Myocyte (in vitro differentiated cells): Measurements from ENCODE around the gene SEPTIN12. TPM values are rescaled to one million over a fixed set of nuclear protein-coding genes. Genes with fewer than 3 reads are reported as not detected.
"Not testable (repeated sequence)": the region's sequence is repeated elsewhere in the genome, so short reads cannot be mapped to it uniquely, and the experiment has no call there.

Experiments
- DNase-seq: peaks from one replicate; pipeline ENCODE4 v3.0.0-alpha.2; 2012; ENCODE audit warnings: low read depth
- total RNA-seq: library from RNA; depleted of rRNA; stranded (reverse); fragments of >200 nt; gene quantifications from 2 replicates; pipeline ENCODE4 v1.2.3, GENCODE V29; 2014

Gene SEPTIN12
- total RNA-seq, 1 donor from 2014 or later: not detected

DNA sequence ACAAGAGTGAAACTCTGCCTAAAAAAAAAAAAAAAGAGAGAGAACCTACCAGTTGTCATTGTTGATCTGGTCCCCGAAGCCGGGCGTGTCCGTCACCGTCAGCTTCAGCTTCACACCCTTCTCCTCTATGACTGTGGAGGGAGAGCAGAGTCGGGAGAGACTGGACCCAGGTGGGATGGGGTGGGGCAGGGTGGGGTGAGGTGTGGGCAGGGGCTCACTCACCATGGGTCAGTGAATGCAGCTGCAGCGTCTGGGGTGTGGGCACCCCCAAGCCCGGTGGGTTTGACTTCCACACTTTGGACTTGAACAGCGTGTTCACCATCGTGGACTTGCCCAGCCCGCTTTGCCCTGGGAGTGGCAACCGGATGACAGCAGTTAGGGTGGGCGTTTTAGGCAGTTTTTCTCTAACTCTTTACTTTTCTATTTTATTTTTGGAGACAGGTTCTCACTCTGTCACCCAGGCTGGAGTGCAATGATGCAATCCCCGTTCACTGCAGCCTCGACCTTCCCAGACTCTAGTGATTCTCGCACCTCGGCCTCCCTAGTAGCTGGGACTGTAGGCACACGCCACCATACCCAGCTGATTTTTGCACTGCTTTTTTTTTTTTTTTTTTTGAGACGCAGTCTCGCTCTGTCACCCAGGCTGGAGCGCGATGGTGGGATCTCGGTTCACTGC lies 2.2 kb downstream of the SEPTIN12 start:
- no peak for DNase-seq

DNA sequence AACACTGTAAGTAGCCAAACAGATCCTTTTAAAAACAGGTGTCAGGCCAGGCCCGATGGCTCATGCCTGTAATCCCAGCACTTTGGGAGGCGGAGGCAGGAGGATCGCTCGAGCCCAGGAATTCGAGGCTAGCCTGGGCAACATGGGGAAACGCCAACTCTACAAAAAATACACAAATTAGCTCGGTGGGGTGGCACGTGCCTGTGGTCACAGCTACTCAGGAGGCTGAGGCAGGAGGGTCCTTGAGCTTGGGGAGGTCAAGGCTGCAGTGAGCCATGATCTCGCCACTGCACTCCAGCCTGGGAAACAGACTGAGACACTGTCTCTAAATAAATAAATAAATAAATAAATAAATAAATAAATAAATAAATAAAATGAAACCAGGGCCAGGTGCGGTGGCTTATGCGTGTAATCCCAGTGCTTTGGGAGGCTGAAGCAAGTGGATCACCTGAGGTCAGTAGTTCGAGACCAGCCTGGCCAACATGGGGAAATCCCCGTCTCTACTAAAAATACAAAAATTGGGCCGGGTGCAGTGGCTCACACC lies 3.6 kb downstream of the SEPTIN12 start:
- not testable (repeated sequence) for DNase-seq

DNA sequence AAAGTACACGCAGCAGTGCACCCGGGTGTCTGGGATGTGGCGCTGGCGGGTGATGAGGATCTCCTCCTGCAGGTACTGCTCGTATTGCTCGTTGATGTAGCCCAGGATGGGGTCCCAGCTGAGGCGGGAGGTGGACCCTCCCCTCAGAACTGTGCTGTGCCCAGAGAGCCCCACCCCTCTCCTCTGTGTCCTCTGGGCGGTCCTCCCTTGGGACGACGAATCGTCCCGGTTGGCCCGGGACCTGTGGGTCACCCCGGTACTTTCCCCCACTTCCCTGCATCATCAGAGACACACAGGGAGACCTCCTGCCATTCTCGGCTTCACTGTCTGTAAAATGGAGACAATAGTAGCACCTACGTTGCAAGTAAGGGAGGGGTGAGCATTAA lies 4.2 kb downstream of the SEPTIN12 start:
- no peak for DNase-seq

DNA sequence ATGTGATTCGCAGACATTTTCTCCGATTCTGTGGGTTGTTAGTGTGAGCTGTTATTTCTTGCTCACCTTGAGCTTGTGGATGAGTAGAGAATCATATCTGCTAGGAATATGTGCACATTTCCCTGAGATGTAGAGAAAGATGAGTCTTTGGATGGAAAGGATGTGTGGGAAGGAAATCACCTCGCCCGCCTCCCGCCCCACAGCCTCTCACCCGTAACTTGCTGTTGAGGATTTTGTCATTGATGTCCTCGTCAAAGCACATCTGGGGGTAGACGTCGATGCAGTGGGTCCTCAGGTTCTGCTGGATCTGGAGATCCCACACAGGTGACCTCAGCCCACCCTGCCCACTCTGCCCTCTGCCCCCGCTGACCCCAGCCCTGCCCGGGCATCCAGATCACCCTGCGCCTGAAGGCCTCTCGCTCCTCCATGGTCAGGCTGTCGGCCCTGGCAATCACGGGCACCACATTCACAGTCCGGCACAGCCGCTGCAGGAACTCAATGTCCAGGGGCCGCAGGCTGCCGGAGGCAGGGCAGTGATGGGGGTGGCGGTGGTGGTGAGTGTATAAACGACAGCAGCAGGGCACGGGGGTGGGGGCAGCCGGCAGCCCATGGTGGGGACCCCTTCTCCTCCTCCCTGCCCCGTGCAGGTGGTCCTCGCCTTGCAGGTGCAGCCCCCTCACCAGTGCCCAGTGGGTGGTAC lies 4.7 kb downstream of the SEPTIN12 start:
- DNase-seq: no peak

DNA sequence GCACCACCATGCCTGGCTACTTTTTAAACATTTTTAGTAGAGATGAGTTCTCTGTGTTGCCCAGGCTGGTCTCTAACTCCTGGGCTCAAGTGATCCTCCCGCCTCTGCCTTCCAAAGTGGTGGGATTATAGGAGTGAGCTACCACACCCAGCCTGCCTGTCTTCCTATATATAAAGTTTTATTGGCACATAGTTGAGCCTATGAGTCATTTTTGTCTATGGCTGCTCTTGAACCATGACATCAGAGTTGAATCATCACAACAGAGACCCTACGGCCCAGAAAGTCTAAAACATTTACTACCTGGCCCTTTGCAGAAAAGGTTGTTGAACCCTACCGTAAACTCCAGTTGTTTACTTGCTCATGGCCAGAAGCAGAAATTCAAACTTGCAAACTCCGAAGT lies 7.9 kb downstream of the SEPTIN12 start:
- no peak for DNase-seq

DNA sequence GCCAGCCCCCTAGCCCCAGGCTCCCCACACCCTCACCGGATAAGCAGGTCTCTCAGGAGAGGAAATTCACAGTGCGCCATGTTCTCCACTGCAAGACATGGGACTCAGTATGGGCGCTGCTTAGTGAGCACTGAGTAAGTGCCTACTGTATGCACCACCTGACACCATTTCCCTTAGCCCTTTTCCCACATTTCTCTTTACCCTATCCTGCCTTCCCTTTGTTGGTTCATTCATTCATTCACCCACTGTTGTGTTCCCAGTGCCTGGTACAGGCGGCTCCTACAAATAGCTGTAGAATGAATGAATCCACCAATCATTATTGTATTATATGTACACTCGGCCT lies 10.1 kb downstream of the SEPTIN12 start:
- no peak for DNase-seq

DNA sequence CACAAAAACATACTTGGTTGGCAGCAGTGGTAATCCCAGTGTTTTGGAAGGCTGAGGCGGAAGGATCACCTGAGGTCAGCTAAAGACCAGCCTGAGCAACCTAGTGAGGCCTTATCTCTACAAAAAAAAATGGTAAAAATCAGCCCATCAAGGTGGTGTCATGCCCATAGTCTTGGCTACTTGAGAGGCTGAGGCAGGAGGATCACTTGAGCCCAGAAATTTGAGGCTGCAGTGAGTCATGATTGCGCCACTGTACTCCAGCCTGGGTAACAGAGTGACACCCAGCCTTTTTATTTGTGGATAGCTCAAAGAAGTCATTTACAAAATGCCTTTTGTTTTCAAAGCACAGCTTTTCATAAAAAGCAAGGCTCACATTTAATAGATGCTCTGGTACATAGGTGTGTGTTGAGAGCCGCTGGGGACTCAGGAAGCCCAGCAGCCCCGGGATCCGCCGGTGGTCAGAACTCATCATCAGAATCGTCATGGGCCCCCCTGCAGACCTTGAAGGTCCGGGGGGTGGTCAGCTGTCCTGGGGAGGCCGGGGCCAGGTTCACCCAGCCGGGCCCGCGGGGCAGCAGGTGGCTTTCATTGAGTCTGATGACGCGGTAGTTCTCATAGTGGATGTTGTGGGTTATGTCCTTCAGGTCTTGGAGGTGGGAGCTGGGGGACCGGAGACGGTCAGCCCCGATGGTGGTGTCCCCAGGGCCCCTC lies 10.7 kb downstream of the SEPTIN12 start:
- no peak for DNase-seq

DNA sequence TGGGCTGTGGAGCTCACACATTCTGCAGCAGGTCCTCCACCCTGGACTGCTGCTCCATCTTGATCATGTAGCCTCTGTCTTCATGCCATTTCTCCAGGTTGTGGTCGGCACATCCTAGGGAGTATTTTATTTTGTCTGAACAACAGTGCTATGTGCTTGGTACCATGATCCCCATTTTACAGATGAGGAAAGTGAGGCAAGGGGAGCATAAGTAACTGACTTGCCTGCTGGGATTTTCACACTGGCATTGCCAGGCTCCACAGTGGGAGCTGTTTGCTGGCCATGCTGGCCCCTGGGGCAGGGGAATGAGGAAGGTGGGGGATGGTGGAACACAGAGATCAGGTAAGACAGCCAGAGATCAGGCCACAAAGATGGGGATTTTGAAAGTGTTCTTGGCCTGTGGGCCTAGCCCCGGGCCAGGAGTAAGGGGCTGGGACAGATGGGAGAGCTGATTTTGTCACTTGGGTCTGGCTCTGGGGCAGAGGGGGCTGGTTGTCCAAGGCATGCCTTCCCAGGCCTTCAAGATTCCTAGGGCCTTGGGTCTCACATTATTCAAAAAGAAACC lies 11.9 kb downstream of the SEPTIN12 start:
- DNase-seq: no peak

DNA sequence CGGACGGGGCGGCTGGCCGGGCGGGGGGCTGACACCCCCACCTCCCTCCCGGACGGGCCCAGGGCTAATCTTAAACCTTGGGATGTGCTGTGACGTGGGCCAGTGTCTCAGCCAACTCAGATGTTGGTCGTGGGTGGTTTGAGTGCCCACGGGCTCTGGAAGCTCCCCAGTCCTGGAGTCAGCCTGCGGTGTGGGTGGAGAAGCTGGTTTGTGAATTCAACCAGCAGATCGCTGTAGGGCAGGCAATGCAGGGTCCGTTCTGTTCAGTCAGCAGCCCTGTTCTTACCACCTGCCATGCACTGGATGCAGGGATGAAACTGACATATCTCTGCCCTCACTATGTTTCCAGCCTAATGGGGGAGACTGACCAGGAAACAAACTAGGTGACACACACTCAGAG lies 13.1 kb downstream of the SEPTIN12 start:
- DNase-seq: no peak

DNA sequence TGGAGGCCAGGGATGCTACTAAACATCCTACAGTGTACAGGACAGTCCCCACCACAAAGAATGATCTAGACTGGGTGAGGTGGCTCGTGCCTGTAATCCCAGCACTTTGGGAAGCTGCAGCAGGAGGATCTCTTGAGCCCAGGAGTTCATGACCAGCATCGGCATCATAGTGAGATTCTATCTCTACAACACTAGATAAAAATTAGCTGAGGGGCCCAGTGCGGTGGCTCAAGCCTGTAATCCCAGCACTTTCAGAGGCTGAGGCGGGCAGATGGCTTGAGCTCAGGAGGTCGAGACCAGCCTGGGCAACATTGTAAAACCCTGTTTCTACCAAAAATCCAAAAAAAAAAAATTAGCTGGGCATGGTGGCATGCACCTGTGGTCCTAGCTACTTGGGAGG lies 15.8 kb downstream of the SEPTIN12 start:
- no peak for DNase-seq

DNA sequence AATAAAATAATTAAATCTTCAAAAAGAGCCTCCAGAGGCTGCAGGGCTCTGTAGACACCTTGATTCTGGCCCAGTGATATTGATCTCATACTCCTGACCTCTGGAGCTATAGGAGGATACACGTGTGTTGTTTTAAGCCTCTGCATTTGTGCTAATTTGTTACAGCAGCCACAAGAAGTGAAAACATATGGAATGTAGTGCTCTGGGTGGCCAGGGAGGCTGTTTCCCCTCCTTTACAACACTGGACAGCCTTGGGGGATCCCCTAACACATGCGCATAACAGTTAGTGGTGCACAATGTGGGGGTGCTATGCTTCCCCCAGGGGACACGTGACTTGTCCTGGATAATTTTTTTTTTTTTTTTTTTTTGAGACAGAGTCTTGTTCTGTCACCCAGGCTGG lies 16.5 kb downstream of the SEPTIN12 start:
- no peak for DNase-seq

DNA sequence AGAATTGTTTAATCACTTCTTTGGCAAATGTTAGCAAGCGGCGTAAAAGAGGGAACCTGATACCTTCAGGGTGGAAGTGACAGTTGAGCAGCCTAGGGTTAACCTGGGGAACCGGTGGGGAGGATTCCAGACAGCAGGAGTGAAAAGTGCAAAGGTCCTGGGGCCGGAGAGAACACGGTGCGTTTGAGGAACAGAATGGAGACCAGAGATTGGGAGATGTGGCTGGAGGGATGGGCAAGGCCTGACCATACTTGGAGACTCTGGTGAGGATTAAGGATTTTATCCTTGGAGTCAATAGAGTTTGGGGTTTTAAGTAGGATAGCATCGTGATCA lies 18.9 kb downstream of the SEPTIN12 start:
- no peak for DNase-seq

DNA sequence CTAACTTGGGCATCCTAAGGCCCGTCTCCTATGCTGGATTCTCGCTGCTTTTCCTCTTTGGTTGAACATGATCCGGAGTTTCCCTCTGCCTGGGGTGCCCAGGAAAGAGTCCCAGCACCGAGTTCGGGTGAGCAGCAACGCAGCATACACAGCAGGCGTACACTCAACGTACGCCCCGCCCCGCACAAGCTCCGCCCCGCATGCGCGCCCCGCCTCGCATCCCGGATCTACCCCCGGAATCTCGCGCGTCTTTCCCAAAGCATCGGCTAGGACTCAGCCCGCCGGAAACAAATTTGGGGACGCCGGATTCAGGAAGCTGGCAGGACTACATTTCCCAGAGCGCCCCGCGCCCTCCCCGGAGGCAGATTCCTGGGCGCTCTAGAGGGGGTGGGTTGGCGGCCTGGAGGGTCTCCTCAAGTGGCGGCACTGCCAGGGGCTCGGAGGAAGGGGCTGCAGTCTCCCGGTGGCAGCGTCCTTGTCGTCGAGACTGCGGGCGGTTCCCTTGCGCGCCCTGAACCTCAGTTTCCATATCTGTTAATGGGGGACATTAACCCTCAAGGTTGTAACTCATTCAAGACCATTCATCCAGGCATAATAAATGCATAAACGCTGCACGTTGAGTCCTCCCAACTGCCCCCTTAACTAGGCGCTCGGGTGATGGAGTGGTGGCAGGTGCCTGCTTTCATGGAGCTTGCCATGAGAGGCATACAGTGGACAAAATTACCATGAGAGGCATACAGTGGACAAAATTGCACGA lies 19.4 kb downstream of the SEPTIN12 start:
- peak; percentile 98 for DNase-seq

DNA sequence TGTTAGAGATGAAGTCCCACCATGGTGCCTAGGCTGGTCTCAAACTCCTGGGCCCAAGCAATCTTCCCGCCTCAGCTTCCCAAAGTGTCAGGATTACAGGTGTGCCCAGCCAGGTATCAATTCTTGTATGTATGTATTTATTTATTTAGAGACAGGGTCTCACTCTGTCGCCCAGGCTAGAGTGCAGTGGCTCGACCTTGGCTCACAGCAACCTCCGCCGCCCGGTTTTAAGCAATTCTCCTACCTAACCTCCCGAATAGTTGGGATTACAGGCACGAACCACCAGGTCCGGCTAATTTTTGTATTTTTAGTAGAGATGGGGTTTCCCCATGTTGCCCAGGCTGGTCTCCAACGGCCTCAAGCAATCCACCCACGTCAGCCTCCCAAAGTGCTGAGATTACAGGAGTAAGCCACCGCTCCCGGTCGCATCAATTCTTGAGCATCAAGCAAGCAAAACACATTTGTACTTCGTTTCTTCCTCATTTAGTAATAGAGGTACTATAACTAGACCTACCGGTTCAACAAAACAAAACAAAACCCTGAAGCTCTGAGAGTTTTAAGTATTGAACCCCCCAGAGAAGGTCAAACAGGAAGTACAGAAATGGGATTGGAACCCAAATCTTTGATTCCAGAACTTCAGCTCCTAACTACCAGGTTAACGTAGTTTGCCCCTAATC lies 20.1 kb downstream of the SEPTIN12 start:
- no peak for DNase-seq

DNA sequence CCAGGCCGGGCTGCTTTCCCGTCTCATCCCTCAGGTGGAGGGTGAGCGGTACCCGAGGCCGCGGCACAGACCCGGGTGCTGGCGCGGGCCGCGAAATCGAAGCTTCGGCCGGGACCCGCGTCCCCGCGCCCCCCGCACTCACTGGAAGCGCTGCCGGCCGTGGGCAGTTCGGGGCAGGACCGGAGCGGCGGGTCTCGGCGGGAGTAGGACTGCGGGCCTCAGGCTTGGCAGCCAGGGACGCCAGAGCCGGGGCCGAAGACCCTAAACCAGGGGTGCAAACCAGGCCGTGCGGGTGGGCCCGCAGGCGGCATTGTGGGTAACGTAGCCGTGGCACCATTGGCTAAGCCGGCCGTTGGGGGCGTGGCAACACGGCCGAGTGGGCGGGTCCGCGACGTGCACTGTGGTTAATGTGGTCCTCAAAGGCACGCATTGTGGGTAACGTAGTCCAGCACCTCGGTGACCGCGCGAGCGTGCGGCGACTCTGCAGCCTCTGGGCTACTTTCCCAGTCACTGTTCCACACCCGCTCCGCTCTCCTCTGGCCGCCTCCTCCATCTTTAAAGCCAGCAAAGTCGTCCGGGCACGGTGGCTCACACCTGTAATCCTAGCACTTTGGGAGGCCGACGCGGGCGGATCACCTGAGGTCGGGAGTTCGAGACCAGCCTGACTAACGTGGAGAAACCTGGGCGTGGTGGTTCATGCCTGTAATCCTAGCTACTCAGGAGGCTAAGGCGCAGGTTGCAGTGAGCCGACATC lies 21.1 kb downstream of the SEPTIN12 start, which contains the start of gene ZNF500:
TSS of gene ZNF500 (minus strand) at position 288 of the 754 bp plus-strand sequence. CDS start 1,184 bp downstream, outside the sequence.
- peak; percentile 96 for DNase-seq

DNA sequence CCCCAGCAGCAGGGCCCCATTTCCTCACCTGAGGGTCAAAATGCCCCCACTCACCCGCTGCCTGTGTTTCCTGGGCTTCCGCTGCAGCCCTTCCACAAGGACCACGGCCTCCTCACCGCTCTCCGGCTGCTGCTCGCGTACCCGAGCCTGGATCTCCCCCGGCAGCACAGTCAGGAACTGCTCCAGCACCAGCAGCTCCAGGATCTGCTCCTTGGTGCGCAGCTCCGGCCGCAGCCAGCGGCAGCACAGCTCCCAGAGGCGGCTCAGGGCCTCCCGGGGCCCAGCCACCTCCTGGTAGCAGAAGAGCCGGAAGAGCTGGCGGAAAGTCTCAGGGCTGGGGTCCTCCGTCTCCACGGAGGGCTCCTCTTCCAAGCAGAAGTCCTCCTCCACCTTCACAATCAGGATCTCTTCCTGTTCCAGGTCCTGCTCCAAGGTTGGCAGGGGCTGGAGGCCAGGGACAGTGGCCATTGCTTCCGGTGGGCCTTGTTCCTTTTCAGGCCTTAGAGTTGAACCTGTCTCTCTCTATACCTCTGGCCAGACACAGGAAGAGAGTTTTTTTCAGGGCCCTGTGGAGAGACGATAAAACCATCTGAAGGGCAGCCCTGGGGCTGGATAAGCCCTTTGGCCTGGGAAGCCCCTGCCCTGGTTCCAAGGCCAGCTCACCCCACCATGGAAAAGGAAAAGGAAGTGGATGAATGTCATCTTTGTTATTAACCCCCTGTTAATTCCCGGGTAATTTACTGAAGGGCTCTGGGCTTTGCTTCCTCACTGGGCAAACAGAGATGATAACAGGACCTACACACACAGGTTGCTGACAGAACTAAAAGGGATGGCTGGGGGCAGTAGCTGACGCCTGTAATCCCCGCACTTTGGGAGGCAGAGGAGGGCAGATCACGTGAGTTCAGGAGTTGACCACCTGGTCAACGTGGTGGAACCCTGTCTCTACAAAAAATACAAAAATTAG lies 22.4 kb downstream of the SEPTIN12 start:
- DNase-seq: no peak

DNA sequence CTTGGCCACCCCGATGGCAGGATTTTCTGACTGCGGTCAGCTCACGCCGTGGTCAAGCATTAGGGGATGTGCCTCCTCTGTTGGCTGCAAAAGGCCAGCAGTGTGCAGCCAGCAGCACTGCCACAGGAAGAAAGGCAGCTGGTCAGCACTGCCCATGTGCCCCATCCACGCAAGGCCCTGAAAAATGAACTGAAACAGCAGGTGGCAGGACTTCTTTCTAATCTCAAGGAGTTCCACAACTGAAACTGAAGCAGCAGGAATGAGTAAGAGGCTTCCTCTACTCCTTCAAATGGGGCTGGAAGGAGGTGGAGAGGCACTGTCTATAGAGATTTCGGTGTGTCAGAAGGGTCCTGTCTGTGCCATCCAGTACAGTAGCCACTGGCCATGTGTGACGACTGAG lies 24.4 kb downstream of the SEPTIN12 start:
- peak; percentile 53 for DNase-seq

DNA sequence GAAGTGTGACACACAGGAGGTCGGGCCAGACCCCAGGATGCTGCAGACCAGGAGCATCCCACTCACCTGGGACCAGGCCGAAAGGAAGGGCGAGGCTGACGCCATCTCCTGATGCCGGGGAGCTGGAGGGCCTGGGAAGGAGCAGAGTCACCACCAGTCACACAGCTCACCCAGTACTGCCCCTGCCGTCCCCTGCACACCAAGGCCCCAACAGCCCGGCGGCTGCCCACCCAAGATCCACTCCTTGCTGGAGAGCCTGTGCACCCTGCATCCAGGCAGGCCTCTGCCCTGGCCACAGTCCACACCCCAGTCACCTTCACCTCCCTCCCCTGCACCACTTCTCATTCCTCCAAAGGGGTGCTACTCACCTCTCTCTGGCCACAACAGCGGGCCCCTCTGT lies 25.9 kb downstream of the SEPTIN12 start:
- no peak for DNase-seq
